ENCODE measurements around the gene BRD4.
A peak's percentile ranks its signal among the peaks of the same experiment; 100 is the strongest.

Gene BRD4

DNA sequence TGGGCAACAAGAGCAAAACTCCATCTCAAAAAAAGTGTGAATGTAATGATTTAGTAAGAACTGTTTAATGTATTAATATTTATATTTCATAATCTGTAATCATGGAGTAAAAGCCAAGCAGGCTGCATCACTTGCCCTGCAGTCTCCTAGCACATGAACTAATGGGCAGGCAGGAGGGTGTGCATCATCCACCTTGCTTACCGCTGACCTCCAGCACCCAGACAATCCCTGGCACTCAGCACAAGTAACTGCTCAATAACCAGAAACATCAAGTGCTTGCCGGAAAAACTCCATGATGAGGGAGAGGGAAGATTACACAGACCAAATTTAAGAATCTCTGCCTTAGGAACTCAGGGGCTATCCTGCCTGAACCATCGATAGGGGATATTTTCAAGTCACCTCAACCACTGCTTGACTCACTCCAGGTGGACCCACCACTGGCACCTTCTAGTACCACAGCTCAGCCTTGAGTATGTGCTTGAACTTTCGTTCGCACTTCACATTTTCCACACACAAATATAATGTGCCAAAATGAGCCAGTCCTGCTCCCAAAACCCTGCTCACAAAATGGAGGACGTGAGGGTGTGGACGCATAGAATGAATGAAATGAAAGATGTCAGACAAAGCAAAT, 18.6 kb downstream of the BRD4 start:
- H3K27ac ChIP-seq, result no peak overlapping the region
- H3K36me3 ChIP-seq (replicated peaks), result no peaks in the 10 kb centered on the region
- in situ Hi-C loops (cut with HindIII; ENCODE audit: low pct_ligation_motif_present, low sequenced_read_pairs), result no loop called here
- no peak for DNase-seq
- no peaks in the 10 kb centered on the region for H3K27me3 ChIP-seq (replicated peaks)
- TF ChIP-seq, protein P1, sequence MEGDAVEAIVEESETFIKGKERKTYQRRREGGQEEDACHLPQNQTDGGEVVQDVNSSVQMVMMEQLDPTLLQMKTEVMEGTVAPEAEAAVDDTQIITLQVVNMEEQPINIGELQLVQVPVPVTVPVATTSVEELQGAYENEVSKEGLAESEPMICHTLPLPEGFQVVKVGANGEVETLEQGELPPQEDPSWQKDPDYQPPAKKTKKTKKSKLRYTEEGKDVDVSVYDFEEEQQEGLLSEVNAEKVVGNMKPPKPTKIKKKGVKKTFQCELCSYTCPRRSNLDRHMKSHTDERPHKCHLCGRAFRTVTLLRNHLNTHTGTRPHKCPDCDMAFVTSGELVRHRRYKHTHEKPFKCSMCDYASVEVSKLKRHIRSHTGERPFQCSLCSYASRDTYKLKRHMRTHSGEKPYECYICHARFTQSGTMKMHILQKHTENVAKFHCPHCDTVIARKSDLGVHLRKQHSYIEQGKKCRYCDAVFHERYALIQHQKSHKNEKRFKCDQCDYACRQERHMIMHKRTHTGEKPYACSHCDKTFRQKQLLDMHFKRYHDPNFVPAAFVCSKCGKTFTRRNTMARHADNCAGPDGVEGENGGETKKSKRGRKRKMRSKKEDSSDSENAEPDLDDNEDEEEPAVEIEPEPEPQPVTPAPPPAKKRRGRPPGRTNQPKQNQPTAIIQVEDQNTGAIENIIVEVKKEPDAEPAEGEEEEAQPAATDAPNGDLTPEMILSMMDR (IDR thresholded peaks at IDR 0.05; ENCODE audit: low read depth, low read length, missing control alignments), result no peak
- H3K4me3 ChIP-seq (ENCODE audit: low read depth, low read length), result no peak overlapping the region

DNA sequence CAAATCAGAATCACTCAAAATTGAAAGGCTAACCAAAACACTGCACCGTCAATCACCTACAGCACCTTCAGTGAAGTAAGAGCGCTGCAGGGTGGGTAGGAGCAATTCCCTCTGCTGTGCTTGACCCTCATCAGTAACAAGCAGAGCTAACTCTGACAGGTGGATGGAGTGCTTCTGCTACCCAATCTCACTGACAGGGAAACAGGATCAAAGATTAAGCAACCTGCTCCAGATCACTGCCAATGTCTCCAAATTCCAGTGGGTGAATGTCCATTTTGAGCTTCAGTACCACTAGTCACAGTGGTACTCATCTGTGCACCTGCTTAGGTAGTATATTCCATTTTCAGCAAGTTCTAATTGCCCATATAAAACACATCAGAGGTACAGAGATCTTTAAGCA, 25.2 kb downstream of the BRD4 start:
- DNase-seq, result no peak
- Histone ChIP-seq H3K36me3 (replicated peaks) (no peaks in the 10 kb centered on the region), H3K27ac (no peak overlapping the region), H3K27me3 (replicated peaks) (no peaks in the 10 kb centered on the region), H3K4me3 (ENCODE audit: low read depth, low read length) (no peak overlapping the region)
- TF ChIP-seq, protein P1 (IDR thresholded peaks at IDR 0.05; ENCODE audit: low read depth, low read length, missing control alignments), result no peak
- in situ Hi-C loops (cut with HindIII; ENCODE audit: low pct_ligation_motif_present, low sequenced_read_pairs), result no loop called here

DNA sequence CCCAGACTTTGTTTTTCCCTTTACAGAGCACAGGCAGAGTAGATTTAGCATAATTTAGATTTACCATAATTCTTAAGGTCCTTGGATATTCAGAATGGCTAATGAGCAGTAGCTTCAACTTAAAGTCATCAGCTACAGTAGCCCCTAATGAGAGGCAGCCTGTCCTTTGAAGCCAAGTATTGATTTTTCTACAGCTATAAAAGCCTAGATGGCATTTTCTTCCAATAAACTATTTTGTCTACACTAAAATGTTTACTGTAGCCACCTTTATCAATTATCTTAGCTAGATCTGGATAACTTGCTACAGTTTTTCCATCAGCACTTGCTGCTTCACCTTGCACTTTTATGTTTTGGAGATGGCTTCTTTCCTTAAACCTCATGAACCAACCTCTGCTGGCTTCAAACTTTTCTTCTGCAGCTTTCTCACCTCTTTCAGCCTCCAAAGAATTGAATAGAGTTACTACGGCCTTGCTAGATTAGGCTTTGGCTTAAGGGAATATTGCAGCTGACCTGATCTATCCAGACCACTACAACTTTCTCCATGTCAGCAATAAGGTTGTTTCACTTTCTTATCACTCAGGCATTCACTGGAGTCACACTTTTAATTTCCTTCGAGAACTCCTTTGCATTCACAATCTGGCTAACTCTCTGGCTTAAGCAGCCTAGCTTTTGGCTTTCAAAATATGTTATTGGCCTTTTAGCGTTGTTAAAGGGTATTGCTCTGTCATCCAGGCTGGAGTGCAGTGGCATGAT, 26.6 kb downstream of the BRD4 start:
- DNase-seq, result no peak
- no peaks in the 10 kb centered on the region for H3K27me3 ChIP-seq (replicated peaks)
- H3K27ac ChIP-seq, result no peak overlapping the region
- TF ChIP-seq, protein P1 (IDR thresholded peaks at IDR 0.05; ENCODE audit: low read depth, low read length, missing control alignments), result no peak
- H3K4me3 ChIP-seq (ENCODE audit: low read depth, low read length), result no peak overlapping the region
- H3K36me3 ChIP-seq (replicated peaks), result no peaks in the 10 kb centered on the region
- in situ Hi-C loops (cut with HindIII; ENCODE audit: low pct_ligation_motif_present, low sequenced_read_pairs), result no loop called here

GRCh38 chr19:15304140-15304705, 28.1 kb downstream of the BRD4 start:
- H3K27ac ChIP-seq, result no peak overlapping the region
- in situ Hi-C loops (cut with HindIII; ENCODE audit: low pct_ligation_motif_present, low sequenced_read_pairs), result no loop called here
- DNase-seq, result no peak
- H3K36me3 ChIP-seq (replicated peaks), result no peaks in the 10 kb centered on the region
- TF ChIP-seq, protein P1 (IDR thresholded peaks at IDR 0.05; ENCODE audit: low read depth, low read length, missing control alignments), result no peak
- no peaks in the 10 kb centered on the region for H3K27me3 ChIP-seq (replicated peaks)
- H3K4me3 ChIP-seq (ENCODE audit: low read depth, low read length), result no peak overlapping the region

- in situ Hi-C loops (cut with HindIII; ENCODE audit: low pct_ligation_motif_present, low sequenced_read_pairs), result no loop called here
- no peak for DNase-seq
- Histone ChIP-seq H3K27me3 (replicated peaks) (no peaks in the 10 kb centered on the region), H3K27ac (peak overlapping the region; percentile 34), H3K36me3 (replicated peaks) (no peaks in the 10 kb centered on the region), H3K4me3 (ENCODE audit: low read depth, low read length) (no peak overlapping the region)
- TF ChIP-seq, protein P1 (IDR thresholded peaks at IDR 0.05; ENCODE audit: low read depth, low read length, missing control alignments), result no peak
Measured at GRCh38 chr19:15303105-15303780, 29.1 kb downstream of the BRD4 start.

Data from brain microvascular endothelial cell (primary cell).